Neural cell (in vitro differentiated cells): ENCODE data around the gene TRIM14. TPM values are rescaled to one million over a fixed set of nuclear protein-coding genes. Genes with fewer than 3 reads are reported as not detected.

ENCODE experiments used
- H2AFZ ChIP-seq: fragments of 200-600, 300-800 bp; sonication (generic), shearing (Covaris generic); 2 replicates; pipeline ENCODE4 v1.6.0; 2014; ENCODE audit warnings: low read depth, mild to moderate bottlenecking, antibody characterized with exemption, low read length, moderate library complexity
- H3F3A ChIP-seq: fragments of 200-600 bp; shearing (Covaris generic); 2 replicates; pipeline ENCODE4 v1.6.1; 2016; ENCODE audit warnings: mild to moderate bottlenecking, moderate library complexity, mixed read lengths, antibody characterized with exemption, low read length; ENCODE audit not compliant: insufficient read depth, poor library complexity, severe bottlenecking
- H3K27ac ChIP-seq: fragments of 200-600, 300-800 bp; sonication (generic), shearing (Covaris generic); 2 replicates; pipeline ENCODE4 v1.5.1; 2014; ENCODE audit warnings: mild to moderate bottlenecking, low read length, moderate library complexity
- H3K27me3 ChIP-seq: fragments of 300-800, 200-600 bp; sonication (generic), shearing (Covaris generic); 2 replicates; pipeline ENCODE4 v1.6.0; 2014; ENCODE audit warnings: mild to moderate bottlenecking, low read depth, low read length, moderate library complexity; ENCODE audit not compliant: insufficient read depth
- H3K36me3 ChIP-seq: fragments of 300-800, 200-600 bp; sonication (generic), shearing (Covaris generic); 2 replicates; pipeline ENCODE4 v1.5.1; 2014; ENCODE audit warnings: mild to moderate bottlenecking, antibody characterized with exemption, low read length, moderate library complexity; ENCODE audit not compliant: insufficient read depth
- H3K4me2 ChIP-seq: fragments of 300-800, 200-600 bp; sonication (generic), shearing (Covaris generic); 2 replicates; pipeline ENCODE4 v1.6.0; 2014; ENCODE audit warnings: mild to moderate bottlenecking, low read length
- H3K4me3 ChIP-seq: fragments of 300-800, 200-600 bp; sonication (generic), shearing (Covaris generic); 2 replicates; pipeline ENCODE4 v1.5.1; 2014; ENCODE audit warnings: mild to moderate bottlenecking, low read length, moderate library complexity
- H3K79me2 ChIP-seq: fragments of 200-600 bp; shearing (Covaris generic); replicated peaks from 2 replicates; pipeline ENCODE4 v1.6.0; 2014; ENCODE audit warnings: mild to moderate bottlenecking, low read length, moderate library complexity; ENCODE audit not compliant: insufficient read depth
- H3K9ac ChIP-seq: fragments of 300-800, 200-600 bp; sonication (generic), shearing (Covaris generic); 2 replicates; pipeline ENCODE4 v1.6.1; 2016; ENCODE audit warnings: mild to moderate bottlenecking, low read length, mixed read lengths
- H3K9me2 ChIP-seq: fragments of 200-600 bp; shearing (Covaris generic); 2 replicates; pipeline ENCODE4 v1.6.1; 2016; ENCODE audit warnings: mild to moderate bottlenecking, low read length, mixed read lengths; ENCODE audit not compliant: insufficient read depth
- H3K9me3 ChIP-seq: fragments of 200-600, 300-800 bp; sonication (generic), shearing (Covaris generic); 2 replicates; pipeline ENCODE4 v1.6.1; 2016; ENCODE audit warnings: mild to moderate bottlenecking, mixed run types, low read length, moderate library complexity, mixed read lengths
- H4K20me1 ChIP-seq: fragments of 200-600 bp; shearing (Covaris generic); 2 replicates; pipeline ENCODE4 v1.6.1; 2016; ENCODE audit warnings: mild to moderate bottlenecking, mixed run types; ENCODE audit not compliant: insufficient read depth
- CTCF ChIP-seq: fragments of 450-650 bp; IDR thresholded peaks from 2 replicates; pipeline ENCODE4 v1.5.1; 2014; ENCODE audit warnings: antibody characterized with exemption, mild to moderate bottlenecking, moderate library complexity; ENCODE audit not compliant: poor library complexity, severe bottlenecking
- EP300 ChIP-seq: fragments of 450-650 bp; conservative IDR thresholded peaks from 2 replicates; pipeline ENCODE4 v1.6.1; 2014; ENCODE audit warnings: antibody characterized with exemption, mild to moderate bottlenecking, moderate library complexity; ENCODE audit not compliant: poor library complexity, severe bottlenecking
- EZH2 ChIP-seq: fragments of 200-600, 300-800 bp; shearing (Covaris generic), sonication (generic); IDR thresholded peaks from 2 replicates; pipeline ENCODE4 v1.6.1; 2014; ENCODE audit warnings: antibody characterized with exemption, low read length, borderline replicate concordance, mild to moderate bottlenecking; ENCODE audit not compliant: insufficient read depth, poor library complexity, severe bottlenecking
- MXI1 ChIP-seq: fragments of 450-650 bp; conservative IDR thresholded peaks from 2 replicates; pipeline ENCODE4 v1.6.1; 2014; ENCODE audit warnings: antibody characterized with exemption, mild to moderate bottlenecking; ENCODE audit not compliant: poor library complexity, severe bottlenecking
- POLR2AphosphoS5 ChIP-seq: IDR thresholded peaks from 2 replicates; pipeline ENCODE4 v1.6.1; 2012
- RAD21 ChIP-seq: fragments of 450-650 bp; conservative IDR thresholded peaks from 2 replicates; pipeline ENCODE4 v1.6.1; 2014; ENCODE audit warnings: antibody characterized with exemption, mild to moderate bottlenecking, moderate library complexity
- REST ChIP-seq: IDR thresholded peaks from 2 replicates; pipeline ENCODE4 v1.6.1; 2012; ENCODE audit warnings: borderline replicate concordance
- SMC3 ChIP-seq: fragments of 450-650 bp; conservative IDR thresholded peaks from 2 replicates; pipeline ENCODE4 v1.6.1; 2014; ENCODE audit warnings: antibody characterized with exemption, mild to moderate bottlenecking, moderate library complexity; ENCODE audit not compliant: poor library complexity
- TAF1 ChIP-seq: IDR thresholded peaks from 2 replicates; pipeline ENCODE4 v1.6.1; 2012; ENCODE audit warnings: low read depth
- polyA plus RNA-seq: library from polyadenylated mRNA; depleted of rRNA; stranded (reverse); fragments of >200 nt; gene quantifications from 2 replicates; pipeline ENCODE4 v1.2.3, GENCODE V29; 2014

TRIM14 gene
- polyA plus RNA-seq, 1 donor from 2014 or later: not detected

- H3K79me2 ChIP-seq: no peaks in the 10 kb centered on the region
- H2AFZ ChIP-seq: no peak overlapping the region
- no peak overlapping the region for H3K27ac ChIP-seq
- no peaks in the 10 kb centered on the region for H4K20me1 ChIP-seq
- H3K36me3 ChIP-seq: no peaks in the 10 kb centered on the region
- H3K4me2 ChIP-seq: no peak overlapping the region
- H3F3A ChIP-seq: no peaks in the 10 kb centered on the region
- H3K9me3 ChIP-seq: no peaks in the 10 kb centered on the region
- H3K9ac ChIP-seq: no peak overlapping the region
- no peaks in the 10 kb centered on the region for H3K9me2 ChIP-seq
- no peaks in the 10 kb centered on the region for H3K27me3 ChIP-seq
- H3K4me3 ChIP-seq: no peak overlapping the region
- no peak for TF ChIP-seq MXI1
- no peak for TF ChIP-seq REST
- no peak for TF ChIP-seq RAD21
- no peak for TF ChIP-seq EP300
- TF ChIP-seq TAF1: no peak
- no peak for TF ChIP-seq EZH2
- no peak for TF ChIP-seq POLR2AphosphoS5
- TF ChIP-seq CTCF: no peak
- no peak for TF ChIP-seq SMC3
These were observed 78.8 kb downstream of the TRIM14 start for GRCh38 chr9:98040212-98040611.

- Histone ChIP-seq H3F3A (no peaks in the 10 kb centered on the region), H3K9me2 (no peaks in the 10 kb centered on the region), H4K20me1 (no peaks in the 10 kb centered on the region), H3K27me3 (no peaks in the 10 kb centered on the region), H3K9me3 (no peaks in the 10 kb centered on the region), H2AFZ (no peak overlapping the region), H3K27ac (no peak overlapping the region), H3K9ac (no peak overlapping the region), H3K36me3 (no peaks in the 10 kb centered on the region), H3K4me3 (no peak overlapping the region), H3K79me2 (no peaks in the 10 kb centered on the region), H3K4me2 (no peak overlapping the region)
- no peak for TF ChIP-seq RAD21
- TF ChIP-seq TAF1: no peak
- no peak for TF ChIP-seq EZH2
- no peak for TF ChIP-seq EP300
These were observed 79.4 kb downstream of the TRIM14 start for GRCh38 chr9:98039607-98040017.

GRCh38 chr9:98038958-98039357, 80.1 kb downstream of the TRIM14 start:
- H3K36me3 ChIP-seq: no peaks in the 10 kb centered on the region
- no peaks in the 10 kb centered on the region for H3K9me3 ChIP-seq
- no peaks in the 10 kb centered on the region for H3K9me2 ChIP-seq
- no peaks in the 10 kb centered on the region for H3K79me2 ChIP-seq
- no peak overlapping the region for H3K4me3 ChIP-seq
- TF ChIP-seq RAD21: no peak
- no peak for TF ChIP-seq EZH2
- TF ChIP-seq EP300: no peak
- no peak for TF ChIP-seq REST
- H3K27ac ChIP-seq: no peak overlapping the region
- H3F3A ChIP-seq: no peaks in the 10 kb centered on the region
- H3K27me3 ChIP-seq: no peaks in the 10 kb centered on the region
- no peak overlapping the region for H3K9ac ChIP-seq
- H4K20me1 ChIP-seq: no peaks in the 10 kb centered on the region
- H2AFZ ChIP-seq: no peak overlapping the region
- H3K4me2 ChIP-seq: no peak overlapping the region
